ENCODE data around the gene GYPC. TPM values are rescaled to one million over a fixed set of nuclear protein-coding genes. Genes with fewer than 3 reads are reported as not detected.

Gene GYPC
- total RNA-seq, 2 experiments from 2014 or later: 148 to 157 TPM

DNA sequence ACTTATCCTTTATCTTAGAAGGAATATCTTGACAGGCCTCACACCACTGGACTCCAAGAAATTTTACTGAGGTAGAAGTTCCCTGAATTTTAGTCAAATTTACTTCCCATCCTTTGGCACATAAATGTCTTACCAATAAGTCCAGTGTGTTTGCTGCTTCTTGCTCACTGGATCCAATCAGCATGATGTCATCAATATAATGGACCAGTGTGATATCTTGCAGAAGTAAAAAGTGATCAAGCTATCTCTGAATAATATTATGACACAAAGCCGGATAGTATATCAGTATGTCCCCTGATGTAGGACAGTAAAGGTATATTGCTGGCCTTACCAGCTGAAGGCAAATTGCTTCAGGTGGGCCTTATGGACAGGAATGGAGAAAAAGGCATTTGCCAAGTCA is 6.9 kb upstream of the GYPC start:
- intact Hi-C loops (cut with DNase I, micrococcal nuclease): no loop called here
- DNase-seq (no peak), ATAC-seq (ENCODE audit: poor library complexity) (no peak)
- Histone ChIP-seq H3K27me3 (ENCODE audit: control insufficient read depth in 1 of 2, insufficient read depth in 2 of 2, low read length in 2 of 2) (no peaks in the 10 kb centered on the region), H3K4me1 (ENCODE audit: insufficient read depth, low read length) (no peaks in the 10 kb centered on the region), H3K9me3 (ENCODE audit: control insufficient read depth in 1 of 2, insufficient read depth in 1 of 2, low read length in 2 of 2) (no peaks in the 10 kb centered on the region), H3K36me3 (ENCODE audit: insufficient read depth, low read length) (no peaks in the 10 kb centered on the region), H3K4me3 (ENCODE audit: low read length) (no peak overlapping the region), H3K27ac (ENCODE audit: low read depth in 1 of 2, low read length in 2 of 2) (no peak overlapping the region)
- Mint-ChIP-seq H3K36me3 (ENCODE audit: low read depth) (no peaks in the 10 kb centered on the region), H3K27me3 (no peaks in the 10 kb centered on the region), H3K27ac (no peak overlapping the region), H3K9me3 (no peaks in the 10 kb centered on the region), H3K4me1 (ENCODE audit: low read depth) (peaks cover 6% of the 10 kb centered on the region), H3K4me3 (no peak overlapping the region)
- no peak for TF ChIP-seq CTCF (IDR thresholded peaks at IDR 0.05)
- CTCF ChIA-PET: no interaction called here
- POLR2A ChIA-PET: no interaction called here

DNA sequence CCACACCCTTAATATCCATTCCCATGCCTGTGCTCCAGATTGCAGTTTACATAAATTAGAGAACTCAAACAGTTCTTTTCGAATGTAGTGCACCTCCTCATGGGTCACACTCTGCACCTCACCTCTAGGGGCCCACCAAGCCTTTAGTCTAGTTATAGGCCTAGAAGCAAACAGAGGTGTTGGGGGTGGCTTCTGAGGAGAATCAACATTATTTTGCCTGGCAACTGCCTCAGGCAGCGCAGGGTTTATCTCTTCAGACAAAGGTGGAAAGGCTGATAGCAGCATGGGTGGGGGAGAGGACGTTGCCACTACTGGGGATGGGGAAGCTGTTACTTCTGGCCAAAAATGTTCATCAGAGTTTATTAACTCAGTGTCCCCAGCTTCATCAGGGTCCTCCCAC is 5.0 kb upstream of the GYPC start:
- ChIA-PET POLR2A (no interaction called here), CTCF (no interaction called here)
- no peaks in the 10 kb centered on the region for H3K9me3 ChIP-seq (ENCODE audit: control insufficient read depth in 1 of 2, insufficient read depth in 1 of 2, low read length in 2 of 2)
- intact Hi-C loops (cut with DNase I, micrococcal nuclease): loop anchor here in 1 of 2 experiments (10.0 kb wide), 2 partner anchors 434 to 1674 kb away; no protein-coding TSS in a partner anchor
- Mint-ChIP-seq H3K27me3 (no peaks in the 10 kb centered on the region), H3K9me3 (no peaks in the 10 kb centered on the region), H3K27ac (no peak overlapping the region), H3K4me1 (ENCODE audit: low read depth) (peaks cover 19% of the 10 kb centered on the region), H3K4me3 (no peak overlapping the region), H3K36me3 (ENCODE audit: low read depth) (peaks cover 10% of the 10 kb centered on the region)
- H3K4me3 ChIP-seq (ENCODE audit: low read length): no peak overlapping the region
- H3K4me1 ChIP-seq (ENCODE audit: insufficient read depth, low read length): peaks cover 10% of the 10 kb centered on the region
- H3K36me3 ChIP-seq (ENCODE audit: insufficient read depth, low read length): no peaks in the 10 kb centered on the region
- TF ChIP-seq CTCF (IDR thresholded peaks at IDR 0.05): no peak
- H3K27me3 ChIP-seq (ENCODE audit: control insufficient read depth in 1 of 2, insufficient read depth in 2 of 2, low read length in 2 of 2): no peaks in the 10 kb centered on the region
- no peak overlapping the region for H3K27ac ChIP-seq (ENCODE audit: low read depth in 1 of 2, low read length in 2 of 2)
- no peak for DNase-seq
- no peak for ATAC-seq (ENCODE audit: poor library complexity)

DNA sequence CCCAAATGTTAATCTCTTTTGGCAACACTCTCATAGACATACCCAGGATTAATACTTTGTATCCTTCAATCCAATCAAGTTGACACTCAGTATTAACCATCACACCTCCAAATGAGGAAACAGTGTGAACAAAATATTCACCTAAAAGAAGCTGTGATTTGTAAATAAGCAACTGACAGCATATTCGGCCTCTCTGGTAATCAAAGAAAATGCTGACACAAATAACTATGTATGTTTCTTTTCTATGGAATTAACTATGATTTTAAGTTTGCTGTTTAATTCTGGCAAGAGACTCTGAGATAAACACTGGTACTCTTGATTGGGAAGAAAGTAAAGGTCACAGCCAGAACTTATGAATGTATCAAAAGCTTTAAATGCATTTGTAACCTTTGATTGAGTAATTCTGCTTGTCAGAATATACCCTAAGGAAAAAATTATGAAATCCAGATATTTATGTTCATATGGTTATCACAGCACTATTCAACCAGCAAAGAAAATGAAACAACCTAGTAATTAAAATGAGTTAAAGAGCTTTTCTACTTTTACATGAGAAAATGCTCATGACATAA is 3.6 kb upstream of the GYPC start:
- peak overlapping the region; percentile 40 for H3K4me3 Mint-ChIP-seq
- ChIA-PET CTCF (no interaction called here), POLR2A (no interaction called here)
- H3K27ac Mint-ChIP-seq: peak overlapping the region; percentile 63
- intact Hi-C loops (cut with DNase I, micrococcal nuclease): loop anchor here in 1 of 2 experiments (10.0 kb wide), 2 partner anchors 432 to 1672 kb away; no protein-coding TSS in a partner anchor
- H3K4me3 ChIP-seq (ENCODE audit: low read length): no peak overlapping the region
- H3K9me3 Mint-ChIP-seq: no peaks in the 10 kb centered on the region
- DNase-seq: no peak
- H3K4me1 Mint-ChIP-seq (ENCODE audit: low read depth): peaks cover 27% of the 10 kb centered on the region
- TF ChIP-seq CTCF (IDR thresholded peaks at IDR 0.05): no peak
- no peak for ATAC-seq (ENCODE audit: poor library complexity)
- H3K27me3 Mint-ChIP-seq: no peaks in the 10 kb centered on the region
- no peaks in the 10 kb centered on the region for H3K9me3 ChIP-seq (ENCODE audit: control insufficient read depth in 1 of 2, insufficient read depth in 1 of 2, low read length in 2 of 2)
- no peaks in the 10 kb centered on the region for H3K36me3 ChIP-seq (ENCODE audit: insufficient read depth, low read length)
- H3K4me1 ChIP-seq (ENCODE audit: insufficient read depth, low read length): peaks cover 17% of the 10 kb centered on the region
- peaks cover 20% of the 10 kb centered on the region for H3K36me3 Mint-ChIP-seq (ENCODE audit: low read depth)
- no peak overlapping the region for H3K27ac ChIP-seq (ENCODE audit: low read depth in 1 of 2, low read length in 2 of 2)
- no peaks in the 10 kb centered on the region for H3K27me3 ChIP-seq (ENCODE audit: control insufficient read depth in 1 of 2, insufficient read depth in 2 of 2, low read length in 2 of 2)

Data from CD4-positive, alpha-beta T cell (primary cell).